Caco-2 (cell line): ENCODE data around the gene HOXD10. TPM values are rescaled to one million over a fixed set of nuclear protein-coding genes. Genes with fewer than 3 reads are reported as not detected.

ENCODE experiments used
- BruUV-seq: library from RNA; stranded (reverse); fragments of 400-500 nt; replicated peaks from 2 replicates; lab custom pipeline; 2021; lab: Mats Ljungman, UMichigan
- CTCF ChIA-PET: fragments of 300-600 bp; sonication (Branson Sonifier 250); formaldehyde crosslinking; loops from one replicate; lab custom pipeline; 2022; ENCODE audit warnings: antibody characterized with exemption; lab: Charles Lee
- POLR2A ChIA-PET: fragments of 300-600 bp; sonication (Branson Sonifier 250); formaldehyde crosslinking; loops from one replicate; lab custom pipeline; 2022; ENCODE audit warnings: antibody characterized with exemption; lab: Charles Lee
- DNase-seq, 2 experiments: peaks; one replicate each; pipeline versions ENCODE4 v3.0.0 to v3.0.0-alpha.2; 2020 to 2022
- H3K27me3 ChIP-seq: replicated peaks from 2 replicates; pipeline ENCODE4 v1.6.0; 2011; ENCODE audit warnings: low read length; ENCODE audit not compliant: control insufficient read depth, insufficient read depth
- H3K36me3 ChIP-seq: 2 replicates; pipeline ENCODE4 v1.5.1; 2011; ENCODE audit warnings: low read length; ENCODE audit not compliant: control insufficient read depth, insufficient read depth
- H3K4me1 ChIP-seq: fragments of 250-450 bp; sonication (Bioruptor Pico); 2 replicates; pipeline ENCODE4 v1.5.1; 2020; ENCODE audit warnings: mild to moderate bottlenecking
- H3K4me3 ChIP-seq: 2 replicates; pipeline ENCODE4 v1.5.1; 2011; ENCODE audit warnings: low read depth, mild to moderate bottlenecking, control low read depth, low read length
- H3K9me3 ChIP-seq: fragments of 250-450 bp; sonication (Bioruptor Pico); 2 replicates; pipeline ENCODE4 v1.5.1; 2020; ENCODE audit warnings: mild to moderate bottlenecking, moderate library complexity
- H3K27ac Mint-ChIP-seq: one replicate; pipeline ENCODE4 v1.8.0; 2022; ENCODE audit warnings: mixed read lengths; ENCODE audit not compliant: unreplicated experiment
- H3K27me3 Mint-ChIP-seq: one replicate; pipeline ENCODE4 v1.8.0; 2022; ENCODE audit warnings: mixed read lengths; ENCODE audit not compliant: insufficient read depth, unreplicated experiment
- H3K36me3 Mint-ChIP-seq: one replicate; pipeline ENCODE4 v1.8.0; 2022; ENCODE audit warnings: mild to moderate bottlenecking, mixed read lengths; ENCODE audit not compliant: insufficient read depth, unreplicated experiment
- H3K4me1 Mint-ChIP-seq: one replicate; pipeline ENCODE4 v1.8.0; 2022; ENCODE audit warnings: low read depth, mixed read lengths; ENCODE audit not compliant: unreplicated experiment
- H3K4me3 Mint-ChIP-seq: one replicate; pipeline ENCODE4 v1.8.0; 2022; ENCODE audit warnings: mild to moderate bottlenecking, moderate library complexity, mixed read lengths; ENCODE audit not compliant: unreplicated experiment
- H3K9me3 Mint-ChIP-seq: one replicate; pipeline ENCODE4 v1.8.0; 2022; ENCODE audit warnings: mixed read lengths; ENCODE audit not compliant: unreplicated experiment
- intact Hi-C: fragments of 100-400 bp; cut with micrococcal nuclease; formaldehyde crosslinking; loops from one replicate; pipeline ENCODE4 v1.10.0; 2022; ENCODE audit not compliant: unreplicated experiment
- total RNA-seq: library from RNA; stranded (reverse); gene quantifications from 2 replicates; pipeline ENCODE4 v1.2.3, GENCODE V29; 2022
- TF ChIP-seq, protein P1 (sequence below), 2 experiments: fragments of 200-600 bp in 1 of 2; IDR thresholded peaks; 1 replicate in 1 of 2; 2 replicates in 1 of 2; pipeline versions ENCODE4 v1.5.1 to v1.8.0; 2011 to 2022; ENCODE audit warnings: antibody characterized with exemption in 1 of 2, control low read depth in 1 of 2, inconsistent platforms in 1 of 2, low read depth in 1 of 2, low read length in 1 of 2, mild to moderate bottlenecking in 1 of 2, moderate library complexity in 1 of 2; ENCODE audit not compliant: insufficient read depth in 1 of 2, severe bottlenecking in 1 of 2, unreplicated experiment in 1 of 2

Gene HOXD10
- total RNA-seq, 1 experiment from 2014 or later, result not detected

- no peaks in the 10 kb centered on the region for H3K4me1 ChIP-seq
- 0 out of 2 replicates have a peak, but pooled peaks cover 1% of the 10 kb centered on the region for H3K27me3 ChIP-seq
- H3K27ac Mint-ChIP-seq, result no peak overlapping the region
- no peaks in the 10 kb centered on the region for H3K4me1 Mint-ChIP-seq
- TF ChIP-seq, protein P1, sequence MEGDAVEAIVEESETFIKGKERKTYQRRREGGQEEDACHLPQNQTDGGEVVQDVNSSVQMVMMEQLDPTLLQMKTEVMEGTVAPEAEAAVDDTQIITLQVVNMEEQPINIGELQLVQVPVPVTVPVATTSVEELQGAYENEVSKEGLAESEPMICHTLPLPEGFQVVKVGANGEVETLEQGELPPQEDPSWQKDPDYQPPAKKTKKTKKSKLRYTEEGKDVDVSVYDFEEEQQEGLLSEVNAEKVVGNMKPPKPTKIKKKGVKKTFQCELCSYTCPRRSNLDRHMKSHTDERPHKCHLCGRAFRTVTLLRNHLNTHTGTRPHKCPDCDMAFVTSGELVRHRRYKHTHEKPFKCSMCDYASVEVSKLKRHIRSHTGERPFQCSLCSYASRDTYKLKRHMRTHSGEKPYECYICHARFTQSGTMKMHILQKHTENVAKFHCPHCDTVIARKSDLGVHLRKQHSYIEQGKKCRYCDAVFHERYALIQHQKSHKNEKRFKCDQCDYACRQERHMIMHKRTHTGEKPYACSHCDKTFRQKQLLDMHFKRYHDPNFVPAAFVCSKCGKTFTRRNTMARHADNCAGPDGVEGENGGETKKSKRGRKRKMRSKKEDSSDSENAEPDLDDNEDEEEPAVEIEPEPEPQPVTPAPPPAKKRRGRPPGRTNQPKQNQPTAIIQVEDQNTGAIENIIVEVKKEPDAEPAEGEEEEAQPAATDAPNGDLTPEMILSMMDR (IDR thresholded peaks at IDR 0.05; ENCODE audit: insufficient read depth in 1 of 2, low read depth in 1 of 2, low read length in 1 of 2, severe bottlenecking in 1 of 2, unreplicated experiment in 1 of 2), result no peak
- no peaks in the 10 kb centered on the region for H3K36me3 ChIP-seq
- no peaks in the 10 kb centered on the region for H3K36me3 Mint-ChIP-seq
- BruUV-seq, result no TSS peak
- H3K9me3 ChIP-seq, result no peaks in the 10 kb centered on the region
- H3K27me3 Mint-ChIP-seq, result peaks cover 13% of the 10 kb centered on the region
- intact Hi-C loops, result no loop called here
- ChIA-PET CTCF (interaction anchor here (0.6 kb wide), 1 partner anchor 9 kb away, joined by 5 read pairs; no protein-coding TSS in a partner anchor), POLR2A (no interaction called here)
- no peak for DNase-seq
- H3K9me3 Mint-ChIP-seq, result no peaks in the 10 kb centered on the region
- H3K4me3 Mint-ChIP-seq, result no peak overlapping the region
- H3K4me3 ChIP-seq, result no peak overlapping the region
Observed at GRCh38 chr2:176146101-176146500, 29.5 kb downstream of the HOXD10 start.

- Histone ChIP-seq H3K36me3 (no peaks in the 10 kb centered on the region), H3K27me3 (0 out of 2 replicates have a peak, but pooled peaks cover 1% of the 10 kb centered on the region), H3K4me1 (no peaks in the 10 kb centered on the region), H3K4me3 (no peak overlapping the region), H3K9me3 (no peaks in the 10 kb centered on the region)
- no TSS peak for BruUV-seq
- Mint-ChIP-seq H3K4me3 (no peak overlapping the region), H3K9me3 (no peaks in the 10 kb centered on the region), H3K27ac (no peak overlapping the region), H3K27me3 (peaks cover 8% of the 10 kb centered on the region), H3K36me3 (no peaks in the 10 kb centered on the region), H3K4me1 (no peaks in the 10 kb centered on the region)
- DNase-seq, result no peak
- CTCF ChIA-PET, result no interaction called here
- intact Hi-C loops, result no loop called here
- POLR2A ChIA-PET, result no interaction called here
- TF ChIP-seq, protein P1 (IDR thresholded peaks at IDR 0.05; ENCODE audit: insufficient read depth in 1 of 2, low read depth in 1 of 2, low read length in 1 of 2, severe bottlenecking in 1 of 2, unreplicated experiment in 1 of 2), result no peak
Observed at GRCh38 chr2:176146645-176147044, 30.1 kb downstream of the HOXD10 start.

GRCh38 chr2:176147210-176147799 lies 30.7 kb downstream of the HOXD10 start:
- 0 out of 2 replicates have a peak, but pooled peaks cover 1% of the 10 kb centered on the region for H3K27me3 ChIP-seq
- H3K36me3 ChIP-seq, result no peaks in the 10 kb centered on the region
- no peaks in the 10 kb centered on the region for H3K9me3 Mint-ChIP-seq
- no peaks in the 10 kb centered on the region for H3K4me1 Mint-ChIP-seq
- H3K4me1 ChIP-seq, result no peaks in the 10 kb centered on the region
- H3K27ac Mint-ChIP-seq, result no peak overlapping the region
- ChIA-PET CTCF (no interaction called here), POLR2A (no interaction called here)
- no peak overlapping the region for H3K4me3 ChIP-seq
- no TSS peak for BruUV-seq
- DNase-seq, result no peak
- TF ChIP-seq, protein P1 (IDR thresholded peaks at IDR 0.05; ENCODE audit: insufficient read depth in 1 of 2, low read depth in 1 of 2, low read length in 1 of 2, severe bottlenecking in 1 of 2, unreplicated experiment in 1 of 2), result no peak
- intact Hi-C loops, result no loop called here
- no peak overlapping the region for H3K4me3 Mint-ChIP-seq
- no peaks in the 10 kb centered on the region for H3K9me3 ChIP-seq
- H3K36me3 Mint-ChIP-seq, result no peaks in the 10 kb centered on the region
- peaks cover 8% of the 10 kb centered on the region for H3K27me3 Mint-ChIP-seq
